Right ventricle myocardium inferior (tissue), 1 donor: ENCODE data around the gene TNFSF15. TPM values are rescaled to one million over a fixed set of nuclear protein-coding genes. Genes with fewer than 3 reads are reported as not detected.

Experiments
- ATAC-seq: fragments of 200-7000 bp; cut with Tn5 transposase; one replicate; pipeline ENCODE4 v1.9.1; 2020; ENCODE audit warnings: mild to moderate bottlenecking, moderate library complexity
- DNase-seq: peaks from one replicate; pipeline ENCODE4 v3.0.0; 2021; ENCODE audit errors: missing footprints
- intact Hi-C: fragments of 100-400 bp; cut with DNase I; formaldehyde crosslinking; loops from one replicate; pipeline ENCODE4 v1.11.0; 2022
- long read RNA-seq: library from polyadenylated mRNA; unstranded; transcript quantifications from one replicate; pipeline ENCODE4 v2.0.0, GENCODE V29; 2021
- total RNA-seq: library from RNA; stranded (reverse); fragmentation: NEBNext Ultra II Directional; extraction: Animal tissue kit (Norgen Biotek cat#: 25700); gene quantifications from one replicate; pipeline ENCODE4 v1.2.1, GENCODE V29; 2021
- donor health status: DM: no; HTN: yes; CAD: no; lungs with severe emphysema.

The TNFSF15 gene
- total RNA-seq: 0.08 TPM
- long read RNA-seq: 0 reads

DNA sequence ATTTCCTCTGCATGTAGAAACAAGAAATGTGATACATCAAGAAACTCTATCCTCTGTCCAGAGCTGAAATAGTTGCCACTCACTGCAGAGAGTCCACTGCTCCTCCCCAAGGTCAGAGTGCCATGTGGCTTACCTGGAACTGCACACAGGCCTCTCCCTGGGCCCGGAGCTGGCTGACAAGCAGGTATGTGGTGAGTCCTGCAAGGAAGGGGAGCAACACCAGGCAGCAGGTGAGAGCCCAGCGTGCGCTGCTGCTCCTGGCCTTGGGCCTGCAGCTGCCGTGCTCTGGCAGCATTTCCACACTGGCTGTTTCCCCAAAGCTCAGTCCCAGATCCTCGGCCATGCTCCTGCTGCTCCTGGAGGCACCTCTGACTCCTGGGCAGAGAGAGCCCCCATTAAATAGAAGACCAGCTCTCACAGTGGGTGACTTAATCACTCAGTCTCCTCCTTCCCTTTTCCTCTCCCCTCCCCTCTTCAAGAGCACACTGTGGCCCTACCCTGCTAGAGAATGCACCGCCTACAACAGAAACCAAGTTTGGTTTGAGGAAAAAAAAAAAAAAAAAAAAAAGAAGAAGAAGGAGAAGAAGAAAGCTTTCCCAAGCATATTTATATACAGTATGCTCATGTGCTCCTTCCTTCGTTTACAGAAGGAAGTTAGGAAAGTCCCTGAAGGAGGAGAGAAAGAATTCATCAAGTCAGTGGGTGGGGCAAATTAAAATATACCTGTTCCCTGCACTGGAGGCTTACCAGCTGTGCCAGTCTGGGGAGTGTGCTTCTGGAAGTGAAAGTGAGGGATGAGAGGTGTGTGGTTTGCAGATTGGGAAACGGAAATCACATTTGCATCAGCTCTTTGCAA is at the start of gene TNFSF15:
Gene TNFSF15, minus strand, starts transcription at position 370 of the 856 bp plus-strand sequence. Its CDS starts 27 bp downstream, at position 343.
- ATAC-seq: peak; percentile 75
- intact Hi-C loops: no loop called here
- DNase-seq: no peak

- ATAC-seq (no peak), DNase-seq (no peak)
- intact Hi-C loops: no loop called here
Measured at GRCh38 chr9:114855488-114855887, 49.6 kb upstream of the TNFSF15 start.

DNA sequence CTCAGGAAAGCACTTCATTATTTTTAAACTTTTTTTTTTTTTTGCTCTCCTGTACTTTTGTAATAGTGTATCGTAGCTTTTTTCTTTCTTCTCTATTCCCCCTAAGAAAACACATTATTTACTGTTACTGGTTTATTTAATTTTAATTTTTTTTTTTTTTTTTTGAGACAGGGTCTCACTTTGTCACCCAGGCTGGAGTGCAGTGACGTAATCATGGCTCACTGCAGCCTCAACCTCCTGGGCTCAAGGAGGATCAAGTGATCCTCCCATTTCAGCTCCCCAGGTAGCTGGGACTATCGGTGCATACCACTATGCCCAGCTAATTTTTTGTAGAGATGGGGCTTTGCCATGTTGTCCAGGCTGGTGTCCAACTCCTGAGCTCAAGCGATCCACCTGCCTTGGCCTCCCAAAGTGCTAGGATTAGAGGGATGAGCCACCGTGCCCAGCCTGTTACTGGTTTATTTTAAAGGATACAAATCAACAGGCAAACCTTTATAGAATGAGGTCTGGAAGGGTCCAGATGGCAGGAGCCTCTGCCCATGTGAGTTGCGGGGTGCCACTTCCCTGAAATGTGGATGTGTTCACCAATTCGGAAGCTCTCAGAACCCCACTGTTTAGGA is 49.0 kb upstream of the TNFSF15 start:
- DNase-seq (no peak), ATAC-seq (no peak)
- intact Hi-C loops: no loop called here

DNA sequence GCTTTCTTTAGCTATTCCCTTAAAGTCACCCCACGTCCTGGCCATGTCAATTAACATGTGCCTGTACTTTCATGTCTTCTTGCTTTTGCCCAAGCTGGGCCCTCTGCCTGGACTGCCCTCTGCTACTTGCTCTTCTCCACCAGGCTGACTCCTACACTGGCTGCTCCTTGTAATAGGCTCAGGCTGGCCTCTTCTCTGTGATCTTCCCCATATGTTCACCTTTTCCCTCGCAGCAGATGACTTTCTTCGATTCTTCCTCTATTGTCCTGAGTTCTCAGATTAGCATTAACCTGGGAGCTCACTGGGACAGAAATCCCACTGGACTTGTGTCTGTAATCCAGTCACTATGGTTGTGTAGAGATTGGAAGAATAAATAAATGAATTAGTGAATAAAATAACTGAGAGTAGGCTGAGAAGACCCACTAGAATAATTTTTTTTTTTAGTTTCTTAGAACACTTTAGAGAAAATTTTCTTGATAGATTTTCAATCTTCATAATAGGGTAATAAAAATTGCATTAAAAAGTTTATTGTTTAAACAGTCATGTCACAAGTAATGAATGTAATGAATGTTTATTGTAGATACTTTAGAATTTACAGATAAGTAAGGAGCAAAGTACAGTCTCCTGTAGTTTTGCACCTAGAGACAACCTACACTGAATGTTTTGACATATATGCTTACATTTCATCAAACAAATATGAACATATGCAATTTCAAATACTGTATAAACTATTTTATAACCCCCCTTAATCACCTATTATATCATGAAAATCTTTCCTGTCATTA is 47.4 kb upstream of the TNFSF15 start:
- intact Hi-C loops: no loop called here
- no peak for DNase-seq
- no peak for ATAC-seq

DNA sequence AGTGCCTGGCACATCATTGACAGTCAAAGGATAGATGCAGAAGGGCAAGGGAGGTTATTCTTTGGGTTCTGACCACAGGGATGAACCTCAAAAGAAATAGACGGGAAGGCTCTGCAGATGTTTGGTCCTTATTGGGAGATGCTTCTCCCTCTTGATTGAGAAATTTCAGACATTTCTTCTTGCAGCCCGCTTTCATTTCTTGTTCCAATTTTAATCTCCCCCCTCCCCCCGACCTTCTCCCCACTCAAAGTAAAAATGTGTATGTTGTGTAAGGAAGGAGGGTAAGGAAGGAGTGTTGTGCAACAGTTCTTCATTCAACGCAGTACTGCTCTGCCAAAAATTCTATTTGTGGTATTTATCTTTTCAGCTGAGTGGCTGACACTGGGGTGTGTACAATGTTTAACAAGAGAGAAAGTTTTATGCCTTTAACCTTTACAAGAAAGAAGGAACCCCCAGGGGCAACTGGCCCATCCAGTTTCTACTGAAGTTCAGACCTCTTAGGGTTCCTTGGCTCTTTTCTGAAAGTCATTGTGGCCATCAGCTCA is 46.3 kb upstream of the TNFSF15 start:
- intact Hi-C loops: no loop called here
- DNase-seq (no peak), ATAC-seq (peak; percentile 73)

- ATAC-seq (no peak), DNase-seq (no peak)
- intact Hi-C loops: no loop called here
Measured at GRCh38 chr9:114851306-114851705, 45.5 kb upstream of the TNFSF15 start.

DNA sequence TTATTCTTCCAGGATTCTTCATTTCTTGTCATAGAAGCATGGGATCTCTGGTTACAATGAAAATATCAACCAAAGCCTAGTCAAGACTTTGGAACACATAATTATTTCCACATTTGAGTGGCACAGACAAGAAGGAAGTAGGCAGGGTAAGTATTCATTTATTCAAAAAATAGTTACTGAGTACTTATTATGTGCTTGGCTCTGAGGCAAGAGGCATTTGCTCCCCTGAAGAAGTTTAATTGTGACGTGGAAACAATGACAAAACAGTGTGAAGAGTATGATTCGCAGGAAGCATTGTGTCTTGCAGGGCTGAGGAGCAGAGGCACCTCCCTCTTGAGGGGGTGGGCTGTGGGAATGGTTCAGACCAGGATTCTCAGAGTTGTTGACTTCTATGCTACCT is 45.0 kb upstream of the TNFSF15 start:
- intact Hi-C loops: no loop called here
- no peak for DNase-seq
- ATAC-seq: no peak

- DNase-seq (no peak), ATAC-seq (no peak)
- intact Hi-C loops: no loop called here
Measured at GRCh38 chr9:114849450-114849849, 43.6 kb upstream of the TNFSF15 start.

- intact Hi-C loops: no loop called here
- DNase-seq: no peak
- no peak for ATAC-seq
Measured at GRCh38 chr9:114847492-114848417, 41.9 kb upstream of the TNFSF15 start.

DNA sequence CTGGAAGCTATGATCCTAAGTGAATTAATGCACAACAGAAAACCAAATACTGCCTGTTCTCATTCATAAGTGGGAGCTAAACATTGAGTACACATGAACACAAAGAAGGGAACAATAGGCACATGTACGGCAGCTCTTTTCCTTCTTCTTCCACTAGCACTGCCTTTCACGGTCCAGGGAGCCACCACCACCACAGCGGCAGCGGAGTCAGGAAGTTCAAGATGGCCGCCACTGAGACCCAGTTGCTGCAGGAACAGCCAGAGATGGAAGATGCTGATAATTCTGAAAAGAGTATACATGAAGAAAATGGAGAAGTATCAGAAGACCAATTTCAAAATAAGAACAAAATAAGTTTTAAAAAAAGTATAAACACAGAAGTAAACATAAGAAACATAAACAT is 39.5 kb upstream of the TNFSF15 start:
- intact Hi-C loops: no loop called here
- ATAC-seq (no peak), DNase-seq (no peak)

- no peak for ATAC-seq
- DNase-seq: no peak
- intact Hi-C loops: no loop called here
Measured at GRCh38 chr9:114844766-114845165, 38.9 kb upstream of the TNFSF15 start.

- ATAC-seq (no peak), DNase-seq (no peak)
- intact Hi-C loops: no loop called here
Measured at GRCh38 chr9:114837923-114838322, 32.1 kb upstream of the TNFSF15 start.

- DNase-seq (no peak), ATAC-seq (no peak)
- intact Hi-C loops: no loop called here
Measured at GRCh38 chr9:114836769-114837168, 30.9 kb upstream of the TNFSF15 start.

DNA sequence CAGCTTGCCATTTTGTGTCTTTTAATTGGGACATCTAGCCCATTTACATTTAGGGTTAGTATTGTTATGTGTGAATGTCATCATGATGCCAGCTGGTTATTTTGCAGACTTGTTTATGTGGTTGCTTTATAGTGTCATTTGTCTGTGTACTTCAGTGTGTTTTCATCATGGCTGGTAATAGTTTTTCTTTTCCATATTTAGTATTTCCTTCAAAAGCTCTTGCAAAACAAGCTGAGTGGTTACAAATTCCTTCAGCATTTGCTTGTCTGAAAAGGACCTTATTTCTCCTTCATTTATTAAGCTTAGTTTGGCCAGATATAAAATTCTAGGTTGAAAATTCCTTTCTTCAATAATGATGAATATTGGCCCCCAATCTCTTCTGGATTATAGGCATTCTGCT is 28.5 kb upstream of the TNFSF15 start:
- ATAC-seq (no peak), DNase-seq (no peak)
- intact Hi-C loops: no loop called here

GRCh38 chr9:114830546-114830945 is 24.7 kb upstream of the TNFSF15 start:
- intact Hi-C loops: no loop called here
- DNase-seq (no peak), ATAC-seq (no peak)

DNA sequence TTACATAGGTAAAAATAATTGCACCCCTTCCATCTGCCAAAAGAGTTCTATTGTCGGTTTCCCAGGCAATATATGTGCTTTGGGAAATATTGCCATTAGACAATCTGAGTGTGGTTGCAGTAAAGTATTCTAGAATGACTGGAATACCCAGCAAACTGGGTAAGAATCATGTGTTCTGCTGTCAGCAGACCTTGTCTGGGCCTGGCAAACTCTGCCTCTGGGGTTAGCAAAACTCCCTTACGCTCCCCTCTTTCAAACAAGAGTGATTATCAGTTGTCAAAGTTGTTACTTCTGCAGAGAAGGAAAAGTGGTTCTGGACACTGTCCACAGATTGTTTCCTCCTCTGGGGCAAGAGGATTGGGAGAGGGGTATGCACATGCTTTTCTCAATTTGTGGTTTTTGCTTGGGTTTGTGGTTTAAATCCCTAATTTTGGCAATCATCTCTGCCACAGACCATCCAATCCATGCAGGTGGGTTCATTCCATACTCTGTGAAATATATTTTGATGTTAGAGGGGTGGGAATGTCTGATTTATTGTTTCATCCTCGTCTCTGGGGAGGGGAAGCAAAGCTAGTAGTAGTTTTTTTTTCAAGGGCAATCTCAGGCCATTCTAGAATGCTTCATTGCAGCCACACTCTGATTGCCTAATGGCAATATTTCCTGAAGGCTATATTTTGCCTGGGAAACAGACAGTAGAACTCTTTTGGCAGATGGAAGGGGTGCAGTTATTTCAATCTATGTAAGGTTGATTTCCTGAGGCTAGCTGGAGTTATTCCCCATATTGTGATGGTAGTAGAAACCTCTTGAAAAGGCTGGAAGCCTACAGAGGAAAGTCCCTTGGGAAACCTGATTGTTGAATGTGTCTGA is 24.0 kb upstream of the TNFSF15 start:
- intact Hi-C loops: no loop called here
- no peak for ATAC-seq
- no peak for DNase-seq

GRCh38 chr9:114828303-114828650 is 22.4 kb upstream of the TNFSF15 start:
- no peak for ATAC-seq
- intact Hi-C loops: no loop called here
- no peak for DNase-seq
